ENCODE data around the gene USP12. TPM values are rescaled to one million over a fixed set of nuclear protein-coding genes. Genes with fewer than 3 reads are reported as not detected.
A peak's percentile ranks its signal among the peaks of the same experiment; 100 is the strongest.

Gene USP12
- total and polyA plus RNA-seq, 2 experiments from 2014 or later = 18.4 to 39.3 TPM

- TF ChIP-seq, protein P1, sequence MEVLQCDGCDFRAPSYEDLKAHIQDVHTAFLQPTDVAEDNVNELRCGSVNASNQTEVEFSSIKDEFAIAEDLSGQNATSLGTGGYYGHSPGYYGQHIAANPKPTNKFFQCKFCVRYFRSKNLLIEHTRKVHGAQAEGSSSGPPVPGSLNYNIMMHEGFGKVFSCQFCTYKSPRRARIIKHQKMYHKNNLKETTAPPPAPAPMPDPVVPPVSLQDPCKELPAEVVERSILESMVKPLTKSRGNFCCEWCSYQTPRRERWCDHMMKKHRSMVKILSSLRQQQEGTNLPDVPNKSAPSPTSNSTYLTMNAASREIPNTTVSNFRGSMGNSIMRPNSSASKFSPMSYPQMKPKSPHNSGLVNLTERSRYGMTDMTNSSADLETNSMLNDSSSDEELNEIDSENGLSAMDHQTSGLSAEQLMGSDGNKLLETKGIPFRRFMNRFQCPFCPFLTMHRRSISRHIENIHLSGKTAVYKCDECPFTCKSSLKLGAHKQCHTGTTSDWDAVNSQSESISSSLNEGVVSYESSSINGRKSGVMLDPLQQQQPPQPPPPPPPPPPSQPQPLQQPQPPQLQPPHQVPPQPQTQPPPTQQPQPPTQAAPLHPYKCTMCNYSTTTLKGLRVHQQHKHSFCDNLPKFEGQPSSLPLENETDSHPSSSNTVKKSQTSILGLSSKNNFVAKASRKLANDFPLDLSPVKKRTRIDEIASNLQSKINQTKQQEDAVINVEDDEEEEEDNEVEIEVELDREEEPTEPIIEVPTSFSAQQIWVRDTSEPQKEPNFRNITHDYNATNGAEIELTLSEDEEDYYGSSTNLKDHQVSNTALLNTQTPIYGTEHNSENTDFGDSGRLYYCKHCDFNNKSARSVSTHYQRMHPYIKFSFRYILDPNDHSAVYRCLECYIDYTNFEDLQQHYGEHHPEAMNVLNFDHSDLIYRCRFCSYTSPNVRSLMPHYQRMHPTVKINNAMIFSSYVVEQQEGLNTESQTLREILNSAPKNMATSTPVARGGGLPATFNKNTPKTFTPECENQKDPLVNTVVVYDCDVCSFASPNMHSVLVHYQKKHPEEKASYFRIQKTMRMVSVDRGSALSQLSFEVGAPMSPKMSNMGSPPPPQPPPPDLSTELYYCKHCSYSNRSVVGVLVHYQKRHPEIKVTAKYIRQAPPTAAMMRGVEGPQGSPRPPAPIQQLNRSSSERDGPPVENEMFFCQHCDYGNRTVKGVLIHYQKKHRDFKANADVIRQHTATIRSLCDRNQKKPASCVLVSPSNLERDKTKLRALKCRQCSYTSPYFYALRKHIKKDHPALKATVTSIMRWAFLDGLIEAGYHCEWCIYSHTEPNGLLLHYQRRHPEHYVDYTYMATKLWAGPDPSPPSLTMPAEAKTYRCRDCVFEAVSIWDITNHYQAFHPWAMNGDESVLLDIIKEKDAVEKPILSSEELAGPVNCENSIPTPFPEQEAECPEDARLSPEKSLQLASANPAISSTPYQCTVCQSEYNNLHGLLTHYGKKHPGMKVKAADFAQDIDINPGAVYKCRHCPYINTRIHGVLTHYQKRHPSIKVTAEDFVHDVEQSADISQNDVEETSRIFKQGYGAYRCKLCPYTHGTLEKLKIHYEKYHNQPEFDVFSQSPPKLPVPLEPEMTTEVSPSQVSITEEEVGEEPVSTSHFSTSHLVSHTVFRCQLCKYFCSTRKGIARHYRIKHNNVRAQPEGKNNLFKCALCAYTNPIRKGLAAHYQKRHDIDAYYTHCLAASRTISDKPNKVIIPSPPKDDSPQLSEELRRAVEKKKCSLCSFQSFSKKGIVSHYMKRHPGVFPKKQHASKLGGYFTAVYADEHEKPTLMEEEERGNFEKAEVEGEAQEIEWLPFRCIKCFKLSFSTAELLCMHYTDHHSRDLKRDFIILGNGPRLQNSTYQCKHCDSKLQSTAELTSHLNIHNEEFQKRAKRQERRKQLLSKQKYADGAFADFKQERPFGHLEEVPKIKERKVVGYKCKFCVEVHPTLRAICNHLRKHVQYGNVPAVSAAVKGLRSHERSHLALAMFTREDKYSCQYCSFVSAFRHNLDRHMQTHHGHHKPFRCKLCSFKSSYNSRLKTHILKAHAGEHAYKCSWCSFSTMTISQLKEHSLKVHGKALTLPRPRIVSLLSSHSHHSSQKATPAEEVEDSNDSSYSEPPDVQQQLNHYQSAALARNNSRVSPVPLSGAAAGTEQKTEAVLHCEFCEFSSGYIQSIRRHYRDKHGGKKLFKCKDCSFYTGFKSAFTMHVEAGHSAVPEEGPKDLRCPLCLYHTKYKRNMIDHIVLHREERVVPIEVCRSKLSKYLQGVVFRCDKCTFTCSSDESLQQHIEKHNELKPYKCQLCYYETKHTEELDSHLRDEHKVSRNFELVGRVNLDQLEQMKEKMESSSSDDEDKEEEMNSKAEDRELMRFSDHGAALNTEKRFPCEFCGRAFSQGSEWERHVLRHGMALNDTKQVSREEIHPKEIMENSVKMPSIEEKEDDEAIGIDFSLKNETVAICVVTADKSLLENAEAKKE (CRISPR knock-in tag; IDR thresholded peaks at IDR 0.05) = no peak
- TF ChIP-seq CREB1 (CRISPR knock-in tag; IDR thresholded peaks at IDR 0.05; ENCODE audit: low read depth) = no peak
- TF ChIP-seq ZNF331 (CRISPR knock-in tag; IDR thresholded peaks at IDR 0.05; ENCODE audit: low read depth) = no peak
These were observed 83.0 kb downstream of the USP12 start (continued) for GRCh38 chr13:27088619-27089018.

DNA sequence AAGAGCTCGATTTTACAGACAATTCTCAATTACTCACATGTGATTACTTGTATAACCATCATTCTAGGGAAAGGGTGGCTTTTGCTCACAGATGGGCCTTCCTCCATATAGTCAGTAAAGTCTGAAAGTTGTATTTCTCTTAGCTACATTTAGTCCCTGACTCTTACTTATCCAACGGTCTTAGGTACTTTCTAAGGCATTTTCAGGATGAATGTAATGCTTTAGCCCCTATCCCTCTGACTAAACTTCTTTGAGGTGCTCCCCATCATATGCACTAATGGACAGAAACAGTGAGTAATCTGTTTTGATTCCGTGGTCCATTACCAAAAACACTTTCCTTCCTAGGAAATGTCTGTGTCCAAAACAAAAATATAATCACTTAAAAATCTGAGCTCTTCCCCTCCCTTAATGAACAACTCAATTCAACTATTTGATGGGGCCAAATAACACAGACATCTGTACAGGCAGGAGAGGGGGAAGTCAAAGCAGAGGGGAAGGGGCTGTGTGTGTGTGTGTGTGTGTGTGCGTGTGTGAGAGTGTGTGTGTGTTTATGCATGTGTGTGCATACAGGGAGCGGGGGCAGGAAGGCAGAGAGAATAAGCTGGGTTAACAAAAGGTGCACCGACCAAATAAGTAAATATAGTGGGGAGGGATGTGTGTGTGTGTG is 84.9 kb downstream of the USP12 start:
- H3K79me2 ChIP-seq (replicated peaks; ENCODE audit: insufficient read depth) = peaks cover 3% of the 10 kb centered on the region; the same call in 1 of the 2 replicates
- no peaks in the 10 kb centered on the region for H3K4me1 ChIP-seq (ENCODE audit: insufficient read depth)
- H3K27ac Mint-ChIP-seq = 0 out of 2 replicates have a peak overlapping the region, but pooled peaks have one; percentile 0

More for the DNA sequence above, 84.9 kb downstream of the USP12 start:
- Histone ChIP-seq H3K36me3 (ENCODE audit: insufficient read depth) (0 out of 2 replicates have a peak, but pooled peaks cover 8% of the 10 kb centered on the region), H3K27me3 (ENCODE audit: insufficient read depth) (no peaks in the 10 kb centered on the region), H3K4me2 (no peak overlapping the region), H3F3A (replicated peaks; ENCODE audit: low read depth) (no peaks in the 10 kb centered on the region), H2AFZ (no peak overlapping the region), H4K20me1 (replicated peaks; ENCODE audit: insufficient read depth) (0 out of 2 replicates have a peak, but pooled peaks cover 9% of the 10 kb centered on the region), H3K9me2 (ENCODE audit: insufficient read depth) (no peaks in the 10 kb centered on the region), H3K27ac (ENCODE audit: low read depth) (no peak overlapping the region), H3K4me3 (no peak overlapping the region)
- DNase-seq (ENCODE audit: low spot score) (no peak), ATAC-seq (no peak)
- no peaks in the 10 kb centered on the region for H3K4me1 Mint-ChIP-seq
- H3K36me3 Mint-ChIP-seq (ENCODE audit: low read depth) = peaks cover 36% of the 10 kb centered on the region
- peaks cover 5% of the 10 kb centered on the region for H3K27me3 Mint-ChIP-seq (ENCODE audit: insufficient read depth, low read depth, poor library complexity)
- no peak overlapping the region for H3K4me3 Mint-ChIP-seq
- H3K9me3 Mint-ChIP-seq = no peaks in the 10 kb centered on the region
- TF ChIP-seq ZNF114 (CRISPR knock-in tag; IDR thresholded peaks at IDR 0.05) (no peak), CTCF (conservative IDR thresholded peaks at IDR 0.05; ENCODE audit: low read depth in 2 of 2) (no peak), NANOG (IDR thresholded peaks at IDR 0.05; ENCODE audit: borderline replicate concordance) (no peak), JUNB (IDR thresholded peaks at IDR 0.05; ENCODE audit: unreplicated experiment) (no peak), EZH2 (IDR thresholded peaks at IDR 0.05; ENCODE audit: low read depth, unreplicated experiment) (no peak), ETS1 (IDR thresholded peaks at IDR 0.05) (no peak), CREB1 (CRISPR knock-in tag; IDR thresholded peaks at IDR 0.05; ENCODE audit: low read depth) (no peak), STAT1 (IDR thresholded peaks at IDR 0.05; ENCODE audit: unreplicated experiment) (no peak)
- TF ChIP-seq, protein P2, sequence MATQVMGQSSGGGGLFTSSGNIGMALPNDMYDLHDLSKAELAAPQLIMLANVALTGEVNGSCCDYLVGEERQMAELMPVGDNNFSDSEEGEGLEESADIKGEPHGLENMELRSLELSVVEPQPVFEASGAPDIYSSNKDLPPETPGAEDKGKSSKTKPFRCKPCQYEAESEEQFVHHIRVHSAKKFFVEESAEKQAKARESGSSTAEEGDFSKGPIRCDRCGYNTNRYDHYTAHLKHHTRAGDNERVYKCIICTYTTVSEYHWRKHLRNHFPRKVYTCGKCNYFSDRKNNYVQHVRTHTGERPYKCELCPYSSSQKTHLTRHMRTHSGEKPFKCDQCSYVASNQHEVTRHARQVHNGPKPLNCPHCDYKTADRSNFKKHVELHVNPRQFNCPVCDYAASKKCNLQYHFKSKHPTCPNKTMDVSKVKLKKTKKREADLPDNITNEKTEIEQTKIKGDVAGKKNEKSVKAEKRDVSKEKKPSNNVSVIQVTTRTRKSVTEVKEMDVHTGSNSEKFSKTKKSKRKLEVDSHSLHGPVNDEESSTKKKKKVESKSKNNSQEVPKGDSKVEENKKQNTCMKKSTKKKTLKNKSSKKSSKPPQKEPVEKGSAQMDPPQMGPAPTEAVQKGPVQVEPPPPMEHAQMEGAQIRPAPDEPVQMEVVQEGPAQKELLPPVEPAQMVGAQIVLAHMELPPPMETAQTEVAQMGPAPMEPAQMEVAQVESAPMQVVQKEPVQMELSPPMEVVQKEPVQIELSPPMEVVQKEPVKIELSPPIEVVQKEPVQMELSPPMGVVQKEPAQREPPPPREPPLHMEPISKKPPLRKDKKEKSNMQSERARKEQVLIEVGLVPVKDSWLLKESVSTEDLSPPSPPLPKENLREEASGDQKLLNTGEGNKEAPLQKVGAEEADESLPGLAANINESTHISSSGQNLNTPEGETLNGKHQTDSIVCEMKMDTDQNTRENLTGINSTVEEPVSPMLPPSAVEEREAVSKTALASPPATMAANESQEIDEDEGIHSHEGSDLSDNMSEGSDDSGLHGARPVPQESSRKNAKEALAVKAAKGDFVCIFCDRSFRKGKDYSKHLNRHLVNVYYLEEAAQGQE (IDR thresholded peaks at IDR 0.05; ENCODE audit: unreplicated experiment) = no peak

Data from GM23338 (cell line).